HG02885 (cell line): Measurements from ENCODE around the gene KIF6.
"Not testable (repeated sequence)": the region's sequence is repeated elsewhere in the genome, so short reads cannot be mapped to it uniquely, and the experiment has no call there.

Experiments used
- ATAC-seq: cut with Tn5 transposase; IDR thresholded peaks from one replicate; pipeline ENCODE4 v1.9.1; 2021; ENCODE audit warnings: mild to moderate bottlenecking; ENCODE audit not compliant: unreplicated experiment, poor library complexity

KIF6 gene

GRCh38 chr6:39515006-39515405, 210.2 kb downstream of the KIF6 start:
- no peak for ATAC-seq

- ATAC-seq, result not testable (repeated sequence)
Measured at GRCh38 chr6:39509831-39510230, 215.4 kb downstream of the KIF6 start.

GRCh38 chr6:39508515-39508914, 216.7 kb downstream of the KIF6 start:
- ATAC-seq, result no peak

DNA sequence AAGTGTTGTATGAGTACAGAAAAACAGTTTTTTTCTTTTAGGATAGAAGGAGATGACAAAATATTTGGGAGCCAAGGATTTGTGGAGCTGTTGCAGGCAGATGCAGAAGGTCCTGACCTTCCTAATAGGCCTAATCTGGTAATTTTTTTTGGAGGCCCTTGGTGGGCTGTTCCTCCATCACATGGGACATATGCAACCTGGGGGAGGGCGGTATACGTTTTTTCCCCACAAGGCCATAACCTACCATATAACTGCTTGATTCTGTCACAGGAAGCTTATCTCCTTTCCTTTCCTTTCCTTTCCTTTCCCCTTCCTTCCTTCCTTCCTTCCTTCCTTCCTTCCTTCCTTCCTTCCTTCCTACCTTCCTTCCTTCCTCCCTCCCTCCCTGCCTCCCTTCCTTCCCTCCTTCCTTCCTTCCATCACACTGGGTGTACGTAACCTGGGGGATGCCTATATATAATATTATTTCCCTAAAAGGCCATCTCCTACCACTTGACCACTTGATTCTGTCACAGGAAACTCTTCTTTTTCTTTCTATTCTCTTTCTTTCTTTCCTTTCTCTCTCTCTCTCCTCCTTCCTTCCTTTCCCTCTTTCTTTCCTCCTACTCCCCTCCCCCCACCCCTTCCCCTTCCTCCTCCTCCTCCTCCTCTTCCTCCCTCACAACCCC, 217.7 kb downstream of the KIF6 start:
- no peak for ATAC-seq

- not testable (repeated sequence) for ATAC-seq
Measured at GRCh38 chr6:39502362-39502955, 222.7 kb downstream of the KIF6 start.

- no peak for ATAC-seq
Measured at GRCh38 chr6:39499053-39499452, 226.2 kb downstream of the KIF6 start.

- no peak for ATAC-seq
Measured at GRCh38 chr6:39498096-39498495, 227.1 kb downstream of the KIF6 start.

DNA sequence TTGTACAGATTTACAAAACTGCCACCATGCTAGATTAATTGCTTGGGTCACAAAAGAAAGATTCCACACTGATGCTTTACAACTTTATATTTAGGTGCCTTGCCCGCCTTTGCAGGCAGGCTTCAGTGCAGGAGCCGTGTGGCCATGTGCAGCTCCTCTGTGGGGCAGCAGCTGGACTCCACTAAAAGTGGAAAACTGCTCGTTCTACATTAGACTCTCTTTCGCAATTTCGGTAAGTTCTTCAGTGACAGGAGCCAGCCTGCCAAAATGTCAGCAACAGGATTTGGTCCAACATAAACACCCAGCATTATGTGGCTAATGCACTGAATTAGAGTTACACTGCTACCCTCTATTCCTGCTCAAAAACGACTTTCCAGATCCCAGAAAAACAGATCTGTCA, 228.3 kb downstream of the KIF6 start:
- no peak for ATAC-seq

GRCh38 chr6:39496456-39496855, 228.8 kb downstream of the KIF6 start:
- no peak for ATAC-seq

- ATAC-seq, result no peak
Measured at GRCh38 chr6:39495640-39496039, 229.6 kb downstream of the KIF6 start.

DNA sequence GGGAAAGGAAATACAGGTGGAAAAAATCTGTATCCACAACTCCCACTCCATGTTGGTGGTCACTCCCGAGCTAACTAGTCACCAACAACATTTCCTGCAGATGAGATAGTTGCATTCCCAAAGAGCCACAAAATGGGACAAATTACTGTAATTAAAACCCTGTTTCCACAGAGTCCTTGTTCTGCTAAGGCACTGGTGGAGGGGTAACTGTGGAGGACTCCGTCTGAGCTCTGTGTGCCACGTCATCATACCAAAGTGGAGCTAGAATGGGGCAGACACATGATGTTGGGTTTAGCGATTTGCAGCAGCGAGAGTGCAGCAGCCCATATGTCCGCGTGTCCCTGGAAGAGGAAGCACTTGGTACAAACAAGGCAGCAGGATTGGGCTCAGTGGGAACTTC, 230.2 kb downstream of the KIF6 start:
- ATAC-seq, result no peak

GRCh38 chr6:39493777-39494176, 231.4 kb downstream of the KIF6 start:
- ATAC-seq, result no peak

GRCh38 chr6:39493174-39493573, 232.0 kb downstream of the KIF6 start:
- no peak for ATAC-seq

DNA sequence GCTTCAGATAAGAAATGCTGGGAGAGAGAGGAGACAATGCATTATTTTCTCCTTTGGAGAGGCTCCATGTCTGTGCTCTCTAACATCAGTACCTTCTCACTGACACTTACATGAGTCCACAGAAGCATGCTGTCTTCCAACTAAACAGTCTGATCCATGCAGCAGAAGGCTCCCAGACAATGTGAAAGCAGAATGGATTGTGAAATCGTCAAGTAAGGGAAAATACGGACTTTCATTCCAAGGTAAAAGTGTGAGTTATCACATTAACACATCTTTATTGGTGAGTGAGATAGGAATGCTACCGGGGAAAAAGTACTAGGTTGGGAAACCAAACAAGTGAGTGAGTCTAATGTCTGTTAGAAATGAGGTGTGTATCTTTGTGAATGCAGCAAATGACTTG, 235.1 kb downstream of the KIF6 start:
- no peak for ATAC-seq

DNA sequence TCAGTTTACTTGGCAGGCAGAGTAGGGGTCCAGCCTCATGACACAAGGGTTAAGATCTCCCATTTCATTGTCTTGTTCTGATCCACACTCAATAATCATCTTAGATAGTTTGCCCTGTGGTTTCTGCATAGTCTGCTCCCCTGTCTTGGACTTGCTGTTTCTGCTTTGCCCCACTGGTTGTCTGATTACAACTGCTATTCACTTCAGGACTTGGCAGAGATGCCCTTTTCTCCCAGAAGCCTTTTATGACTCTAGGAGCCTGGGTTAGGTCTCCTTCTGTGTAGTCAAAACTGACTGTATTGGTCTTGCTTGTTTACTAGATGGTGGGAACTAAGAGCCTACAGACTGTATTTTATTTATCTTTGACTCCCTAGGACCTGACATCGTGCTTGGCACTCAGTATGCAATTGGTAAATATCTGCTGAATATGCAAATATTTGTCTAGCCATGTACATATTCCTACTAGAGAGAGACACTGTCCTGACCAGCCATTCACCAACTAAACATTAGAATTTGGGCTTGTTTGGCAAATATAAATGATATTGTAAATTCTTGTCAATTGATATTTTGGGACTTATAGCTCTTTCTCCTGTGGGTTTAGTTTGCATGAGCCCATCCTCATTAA, 236.8 kb downstream of the KIF6 start:
- no peak for ATAC-seq

DNA sequence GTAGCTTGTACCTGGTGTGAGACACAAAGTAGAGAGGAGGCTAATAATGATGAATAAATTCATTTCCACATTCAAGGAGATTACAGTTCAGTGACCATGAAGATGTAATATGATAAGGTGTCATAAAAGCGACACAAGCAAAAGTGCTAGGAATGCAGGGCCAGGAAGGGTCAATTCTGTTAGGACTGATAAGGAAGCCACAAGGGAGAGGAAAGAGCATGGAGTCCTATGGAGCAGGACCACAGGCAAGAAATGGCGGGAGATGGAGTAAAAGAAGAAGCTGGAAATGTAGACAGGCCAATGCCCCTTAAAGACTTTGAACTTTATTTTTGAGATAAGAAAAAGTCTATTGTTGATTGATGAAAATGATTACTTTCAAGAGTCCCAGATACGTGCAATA, 240.9 kb downstream of the KIF6 start:
- no peak for ATAC-seq

GRCh38 chr6:39479819-39480218, 245.4 kb downstream of the KIF6 start:
- ATAC-seq, result not testable (repeated sequence)

DNA sequence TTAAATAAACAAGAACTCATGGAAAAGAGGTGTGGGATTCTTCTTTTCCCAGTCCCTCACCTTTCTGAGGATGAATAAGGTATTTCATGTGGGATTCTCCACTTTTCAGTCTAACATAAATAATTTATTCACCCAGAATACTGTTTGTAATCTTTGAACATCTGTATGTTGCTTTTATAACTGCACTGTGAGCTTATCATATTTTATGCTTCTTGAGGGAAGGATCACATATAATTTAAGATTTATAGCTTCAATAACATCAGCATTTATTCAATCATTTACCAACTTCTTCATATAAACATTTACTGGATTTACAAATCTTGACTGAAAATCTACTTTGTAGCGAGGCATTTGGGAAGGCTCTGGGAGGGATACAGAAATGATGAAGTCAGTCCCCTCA, 248.5 kb downstream of the KIF6 start:
- ATAC-seq, result no peak

DNA sequence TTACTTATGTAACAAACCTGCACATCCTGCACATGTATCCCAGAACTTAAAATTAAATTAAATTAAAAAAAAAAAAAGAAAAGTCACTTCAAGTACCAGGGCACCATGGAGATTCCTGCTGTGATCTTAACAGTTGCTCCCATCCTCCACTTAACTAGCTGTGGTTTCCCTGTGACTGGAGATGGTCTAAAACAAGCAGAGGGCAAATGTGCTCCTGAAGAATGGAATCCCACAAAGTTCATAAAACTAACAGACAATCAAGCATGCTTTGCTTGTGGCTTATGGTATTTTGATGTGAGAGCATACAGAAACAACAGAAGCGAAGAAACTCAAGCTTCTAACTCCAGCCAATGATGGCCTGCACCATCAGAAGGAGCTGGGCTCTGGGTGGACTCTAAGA, 249.1 kb downstream of the KIF6 start:
- no peak for ATAC-seq

- ATAC-seq, result no peak
Measured at GRCh38 chr6:39471954-39472659, 253.1 kb downstream of the KIF6 start.

- no peak for ATAC-seq
Measured at GRCh38 chr6:39470506-39470905, 254.7 kb downstream of the KIF6 start.
